Naive thymus-derived CD4-positive, alpha-beta T cell (primary cell): ENCODE measurements around the gene CLASP1. TPM values are rescaled to one million over a fixed set of nuclear protein-coding genes. Genes with fewer than 3 reads are reported as not detected.
A peak's percentile ranks its signal among the peaks of the same experiment; 100 is the strongest.

Experiments
- ATAC-seq: fragments of 150-1000 bp; cut with Tn5 transposase; 2 replicates; pipeline ENCODE4 v1.10.0; 2021; ENCODE audit warnings: mild to moderate bottlenecking, moderate library complexity
- CTCF ChIA-PET: fragments of 350-600 bp; sonication (Branson Sonifier 250); formaldehyde crosslinking; loops from one replicate; lab custom pipeline; 2021; ENCODE audit warnings: antibody characterized with exemption; lab: Charles Lee
- POLR2A ChIA-PET: fragments of 350-600 bp; sonication (Branson Sonifier 250); formaldehyde crosslinking; loops from one replicate; lab custom pipeline; 2021; ENCODE audit warnings: antibody characterized with exemption, inconsistent platforms; lab: Charles Lee
- DNase-seq, 9 donors: peaks; one replicate each; pipeline versions ENCODE4 v3.0.0 to v3.0.0-alpha.2; 2020 to 2022; ENCODE audit warnings: mixed read lengths in 1 of 9
- H3K27ac ChIP-seq: one replicate; pipeline ENCODE4 v1.7.0; 2013; ENCODE audit warnings: mild to moderate bottlenecking, low read depth, low read length, moderate library complexity
- H3K27me3 ChIP-seq, 2 donors: one replicate each; pipeline ENCODE4 v1.7.0; 2013; ENCODE audit warnings: low read length in 2 of 2, mild to moderate bottlenecking in 2 of 2, moderate library complexity in 2 of 2; ENCODE audit not compliant: control insufficient read depth in 2 of 2, insufficient read depth in 2 of 2
- H3K36me3 ChIP-seq, 3 experiments: 1 replicate in 2 of 3; 2 replicates in 1 of 3; pipeline ENCODE4 v1.7.0; 2013; ENCODE audit warnings: low read length in 3 of 3, mild to moderate bottlenecking in 3 of 3, moderate library complexity in 1 of 3; ENCODE audit not compliant: insufficient read depth in 3 of 3, control insufficient read depth in 2 of 3
- H3K4me1 ChIP-seq, 2 donors: one replicate each; pipeline ENCODE4 v1.7.0; 2013; ENCODE audit warnings: low read length in 2 of 2, mild to moderate bottlenecking in 2 of 2, moderate library complexity in 1 of 2; ENCODE audit not compliant: control insufficient read depth in 2 of 2, insufficient read depth in 2 of 2
- H3K4me3 ChIP-seq: 2 replicates; pipeline ENCODE4 v1.7.0; 2013; ENCODE audit warnings: mild to moderate bottlenecking, low read length
- H3K9me3 ChIP-seq, 3 experiments: 1 replicate in 2 of 3; 2 replicates in 1 of 3; pipeline ENCODE4 v1.7.0; 2013; ENCODE audit warnings: low read length in 3 of 3; ENCODE audit not compliant: control insufficient read depth in 2 of 3
- H3K27ac Mint-ChIP-seq, 9 donors: one replicate each; pipeline ENCODE4 v1.8.0; 2020 to 2022; ENCODE audit warnings: mixed read lengths in 9 of 9, mild to moderate bottlenecking in 8 of 9, moderate library complexity in 5 of 9, inconsistent platforms in 2 of 9
- H3K27me3 Mint-ChIP-seq, 5 donors: one replicate each; pipeline ENCODE4 v1.8.0; 2021 to 2022; ENCODE audit warnings: mixed read lengths in 5 of 5, mild to moderate bottlenecking in 1 of 5
- H3K36me3 Mint-ChIP-seq, 5 donors: one replicate each; pipeline ENCODE4 v1.8.0; 2020 to 2022; ENCODE audit warnings: mixed read lengths in 5 of 5, mild to moderate bottlenecking in 3 of 5, inconsistent platforms in 1 of 5
- H3K4me1 Mint-ChIP-seq, 7 donors: one replicate each; pipeline ENCODE4 v1.8.0; 2020 to 2022; ENCODE audit warnings: mixed read lengths in 7 of 7, mild to moderate bottlenecking in 3 of 7, inconsistent platforms in 1 of 7
- H3K4me3 Mint-ChIP-seq, 10 donors: one replicate each; pipeline ENCODE4 v1.8.0; 2020 to 2022; ENCODE audit warnings: mild to moderate bottlenecking in 10 of 10, mixed read lengths in 10 of 10, moderate library complexity in 6 of 10, inconsistent platforms in 2 of 10
- H3K9me3 Mint-ChIP-seq, 11 donors: one replicate each; pipeline ENCODE4 v1.8.0; 2020 to 2022; ENCODE audit warnings: mixed read lengths in 11 of 11, mild to moderate bottlenecking in 4 of 11, inconsistent platforms in 1 of 11, moderate library complexity in 1 of 11
- intact Hi-C, 2 donors: fragments of 100-400 bp; cut with micrococcal nuclease; formaldehyde crosslinking; loops; one replicate each; pipeline ENCODE4 v1.15.1; 2023
- polyA plus RNA-seq, 2 donors: library from polyadenylated mRNA; unstranded; fragments of 300-500 nt; fragmentation: Illumina TruSeq; gene quantifications; one replicate each; pipeline ENCODE4 v1.2.3, GENCODE V29; 2021
- total RNA-seq, 6 experiments: library from RNA in 5 of 6; stranded (reverse) in 5 of 6; gene quantifications; 1 replicate in 5 of 6; 2 replicates in 1 of 6; pipeline ENCODE4 v1.2.3 and lab custom pipeline; 2021 to 2026

CLASP1 gene
- total RNA-seq: 10 to 100 TPM; 58.8 to 76.3 (median 62.7) TPM
- polyA plus RNA-seq: 10 to 100 TPM; 13.8 to 16.1 TPM
- 137 reads per million, percentile 89 among the genes with 10 or more reads in this experiment for total RNA-seq (lab: John Stamatoyannopoulos, UW)

GRCh38 chr2:121649149-121649595 is at the start of gene CLASP1:
CLASP1 (minus strand) TSS chr2:121649462; CDS start chr2:121605895, 43,567 bp downstream.
- ChIA-PET POLR2A (interaction anchor here (0.8 to 4.9 kb wide), 16 partner anchors 12 to 202 kb away, joined by 3 to 64 read pairs (median 4); partner anchors contain the start of genes NIFK, RNU4ATAC and TSN), CTCF (interaction anchor here (1.2 to 1.4 kb wide), 2 partner anchors 118 to 119 kb away, joined by 5 to 6 read pairs; partner anchors contain the start of gene RNU4ATAC)
- Histone ChIP-seq H3K27ac (peak within 1 kb of the TSS; percentile 90), H3K36me3 (peaks cover 0 to 5% (median 0%) of the 10 kb centered on the region in 3 experiments), H3K4me1 (peaks cover 10 to 11% of the 10 kb centered on the region in 2 donors), H3K4me3 (peak within 1 kb of the TSS; percentile 88), H3K27me3 (no peaks in the 10 kb centered on the region), H3K9me3 (no peaks in the 10 kb centered on the region)
- DNase-seq: no peak
- peaks cover 0 to 8% (median 0%) of the 10 kb centered on the region in 11 donors for H3K9me3 Mint-ChIP-seq
- H3K36me3 Mint-ChIP-seq: peaks cover 3 to 24% (median 10%) of the 10 kb centered on the region in 5 donors
- peaks cover 0 to 2% (median 0%) of the 10 kb centered on the region in 5 donors for H3K27me3 Mint-ChIP-seq
- intact Hi-C loops: loop anchor here (1.0 to 10.0 kb wide), 11 partner anchors 50 to 1952 kb away; partner anchors contain the start of genes NIFK (in 2 of the 2), TSN (in 2 of the 2), PTPN4 (in 1 of the 2) and RNU4ATAC (in 1 of the 2)
- H3K4me3 Mint-ChIP-seq: peak within 1 kb of the TSS; percentile 92 to 100 (median 98)
- no peak for ATAC-seq
- H3K27ac Mint-ChIP-seq: peak within 1 kb of the TSS; percentile 98 to 100 (median 99)
- peaks cover 54 to 87% (median 72%) of the 10 kb centered on the region in 7 donors for H3K4me1 Mint-ChIP-seq

- Histone ChIP-seq H3K36me3 (no peaks in the 10 kb centered on the region), H3K4me1 (peaks cover 13 to 31% of the 10 kb centered on the region in 2 donors), H3K9me3 (no peaks in the 10 kb centered on the region), H3K4me3 (no peak overlapping the region), H3K27me3 (no peaks in the 10 kb centered on the region), H3K27ac (no peak overlapping the region)
- intact Hi-C loops: no loop called here
- ChIA-PET POLR2A (interaction anchor here (0.5 to 2.0 kb wide), 4 partner anchors 37 to 162 kb away, joined by 3 to 9 read pairs (median 3); partner anchors contain the start of genes CLASP1 and NIFK), CTCF (no interaction called here)
- no peaks in the 10 kb centered on the region for H3K36me3 Mint-ChIP-seq
- H3K27me3 Mint-ChIP-seq: no peaks in the 10 kb centered on the region
- ATAC-seq (no peak), DNase-seq (no peak)
- peak overlapping the region; percentile 4 to 96 (median 67) for H3K27ac Mint-ChIP-seq
- H3K4me3 Mint-ChIP-seq: peak overlapping the region in 6 of 10 donors; percentile 0 to 57 (median 12)
- no peaks in the 10 kb centered on the region for H3K9me3 Mint-ChIP-seq
- peaks cover 13 to 46% (median 24%) of the 10 kb centered on the region in 7 donors for H3K4me1 Mint-ChIP-seq
Measured at GRCh38 chr2:121698318-121698930, 49.2 kb upstream of the CLASP1 start.

- H3K4me1 ChIP-seq: peaks cover 13 to 31% of the 10 kb centered on the region in 2 donors
- POLR2A ChIA-PET: no interaction called here
- Mint-ChIP-seq H3K9me3 (no peaks in the 10 kb centered on the region), H3K36me3 (no peaks in the 10 kb centered on the region), H3K27ac (peak overlapping the region in 2 of 9 donors; percentile 51 to 78), H3K4me1 (peaks cover 13 to 43% (median 23%) of the 10 kb centered on the region in 7 donors), H3K4me3 (no peak overlapping the region), H3K27me3 (no peaks in the 10 kb centered on the region)
- no peaks in the 10 kb centered on the region for H3K9me3 ChIP-seq
- no peak for ATAC-seq
- no peaks in the 10 kb centered on the region for H3K27me3 ChIP-seq
- no peak for DNase-seq
- H3K36me3 ChIP-seq: no peaks in the 10 kb centered on the region
- H3K27ac ChIP-seq: no peak overlapping the region
- no peak overlapping the region for H3K4me3 ChIP-seq
- CTCF ChIA-PET: no interaction called here
- intact Hi-C loops: no loop called here
Measured at GRCh38 chr2:121697108-121697631, 47.9 kb upstream of the CLASP1 start.

GRCh38 chr2:121696410-121696930 is 47.2 kb upstream of the CLASP1 start:
- intact Hi-C loops: no loop called here
- DNase-seq: no peak
- Mint-ChIP-seq H3K9me3 (no peaks in the 10 kb centered on the region), H3K4me3 (no peak overlapping the region), H3K27ac (no peak overlapping the region), H3K4me1 (peaks cover 13 to 37% (median 23%) of the 10 kb centered on the region in 7 donors), H3K36me3 (no peaks in the 10 kb centered on the region), H3K27me3 (no peaks in the 10 kb centered on the region)
- ChIA-PET CTCF (no interaction called here), POLR2A (no interaction called here)
- no peak overlapping the region for H3K27ac ChIP-seq
- H3K9me3 ChIP-seq: no peaks in the 10 kb centered on the region
- ATAC-seq: no peak
- H3K4me1 ChIP-seq: peaks cover 13 to 28% of the 10 kb centered on the region in 2 donors
- no peak overlapping the region for H3K4me3 ChIP-seq
- H3K36me3 ChIP-seq: no peaks in the 10 kb centered on the region
- no peaks in the 10 kb centered on the region for H3K27me3 ChIP-seq

- H3K9me3 ChIP-seq: no peaks in the 10 kb centered on the region
- no peak overlapping the region for H3K4me3 Mint-ChIP-seq
- H3K9me3 Mint-ChIP-seq: no peaks in the 10 kb centered on the region
- H3K4me1 Mint-ChIP-seq: peaks cover 11 to 24% (median 16%) of the 10 kb centered on the region in 7 donors
- H3K4me3 ChIP-seq: no peak overlapping the region
- H3K4me1 ChIP-seq: peaks cover 7 to 15% of the 10 kb centered on the region in 2 donors
- intact Hi-C loops: no loop called here
- H3K27me3 Mint-ChIP-seq: no peaks in the 10 kb centered on the region
- no peaks in the 10 kb centered on the region for H3K36me3 Mint-ChIP-seq
- ChIA-PET POLR2A (no interaction called here), CTCF (no interaction called here)
- ATAC-seq (no peak), DNase-seq (no peak)
- no peak overlapping the region for H3K27ac Mint-ChIP-seq
- no peaks in the 10 kb centered on the region for H3K36me3 ChIP-seq
- H3K27ac ChIP-seq: no peak overlapping the region
- no peaks in the 10 kb centered on the region for H3K27me3 ChIP-seq
Measured at GRCh38 chr2:121695171-121695451, 45.8 kb upstream of the CLASP1 start.

- intact Hi-C loops: no loop called here
- H3K4me1 ChIP-seq: peaks cover 1 to 10% of the 10 kb centered on the region in 2 donors
- H3K4me3 ChIP-seq: no peak overlapping the region
- H3K4me1 Mint-ChIP-seq: peaks cover 5 to 18% (median 11%) of the 10 kb centered on the region in 7 donors
- no peak for ATAC-seq
- no peaks in the 10 kb centered on the region for H3K36me3 Mint-ChIP-seq
- no peak overlapping the region for H3K4me3 Mint-ChIP-seq
- H3K27ac Mint-ChIP-seq: no peak overlapping the region
- ChIA-PET CTCF (no interaction called here), POLR2A (no interaction called here)
- H3K36me3 ChIP-seq: no peaks in the 10 kb centered on the region
- H3K9me3 ChIP-seq: no peaks in the 10 kb centered on the region
- H3K27me3 ChIP-seq: no peaks in the 10 kb centered on the region
- H3K27ac ChIP-seq: no peak overlapping the region
- H3K9me3 Mint-ChIP-seq: no peaks in the 10 kb centered on the region
- DNase-seq: no peak
- H3K27me3 Mint-ChIP-seq: no peaks in the 10 kb centered on the region
Measured at GRCh38 chr2:121694398-121695170, 45.3 kb upstream of the CLASP1 start.
